ENCODE data around the gene XPOT.
"Not testable (repeated sequence)": the region's sequence is repeated elsewhere in the genome, so short reads cannot be mapped to it uniquely, and the experiment has no call there.

XPOT gene, protein sequence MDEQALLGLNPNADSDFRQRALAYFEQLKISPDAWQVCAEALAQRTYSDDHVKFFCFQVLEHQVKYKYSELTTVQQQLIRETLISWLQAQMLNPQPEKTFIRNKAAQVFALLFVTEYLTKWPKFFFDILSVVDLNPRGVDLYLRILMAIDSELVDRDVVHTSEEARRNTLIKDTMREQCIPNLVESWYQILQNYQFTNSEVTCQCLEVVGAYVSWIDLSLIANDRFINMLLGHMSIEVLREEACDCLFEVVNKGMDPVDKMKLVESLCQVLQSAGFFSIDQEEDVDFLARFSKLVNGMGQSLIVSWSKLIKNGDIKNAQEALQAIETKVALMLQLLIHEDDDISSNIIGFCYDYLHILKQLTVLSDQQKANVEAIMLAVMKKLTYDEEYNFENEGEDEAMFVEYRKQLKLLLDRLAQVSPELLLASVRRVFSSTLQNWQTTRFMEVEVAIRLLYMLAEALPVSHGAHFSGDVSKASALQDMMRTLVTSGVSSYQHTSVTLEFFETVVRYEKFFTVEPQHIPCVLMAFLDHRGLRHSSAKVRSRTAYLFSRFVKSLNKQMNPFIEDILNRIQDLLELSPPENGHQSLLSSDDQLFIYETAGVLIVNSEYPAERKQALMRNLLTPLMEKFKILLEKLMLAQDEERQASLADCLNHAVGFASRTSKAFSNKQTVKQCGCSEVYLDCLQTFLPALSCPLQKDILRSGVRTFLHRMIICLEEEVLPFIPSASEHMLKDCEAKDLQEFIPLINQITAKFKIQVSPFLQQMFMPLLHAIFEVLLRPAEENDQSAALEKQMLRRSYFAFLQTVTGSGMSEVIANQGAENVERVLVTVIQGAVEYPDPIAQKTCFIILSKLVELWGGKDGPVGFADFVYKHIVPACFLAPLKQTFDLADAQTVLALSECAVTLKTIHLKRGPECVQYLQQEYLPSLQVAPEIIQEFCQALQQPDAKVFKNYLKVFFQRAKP

DNA sequence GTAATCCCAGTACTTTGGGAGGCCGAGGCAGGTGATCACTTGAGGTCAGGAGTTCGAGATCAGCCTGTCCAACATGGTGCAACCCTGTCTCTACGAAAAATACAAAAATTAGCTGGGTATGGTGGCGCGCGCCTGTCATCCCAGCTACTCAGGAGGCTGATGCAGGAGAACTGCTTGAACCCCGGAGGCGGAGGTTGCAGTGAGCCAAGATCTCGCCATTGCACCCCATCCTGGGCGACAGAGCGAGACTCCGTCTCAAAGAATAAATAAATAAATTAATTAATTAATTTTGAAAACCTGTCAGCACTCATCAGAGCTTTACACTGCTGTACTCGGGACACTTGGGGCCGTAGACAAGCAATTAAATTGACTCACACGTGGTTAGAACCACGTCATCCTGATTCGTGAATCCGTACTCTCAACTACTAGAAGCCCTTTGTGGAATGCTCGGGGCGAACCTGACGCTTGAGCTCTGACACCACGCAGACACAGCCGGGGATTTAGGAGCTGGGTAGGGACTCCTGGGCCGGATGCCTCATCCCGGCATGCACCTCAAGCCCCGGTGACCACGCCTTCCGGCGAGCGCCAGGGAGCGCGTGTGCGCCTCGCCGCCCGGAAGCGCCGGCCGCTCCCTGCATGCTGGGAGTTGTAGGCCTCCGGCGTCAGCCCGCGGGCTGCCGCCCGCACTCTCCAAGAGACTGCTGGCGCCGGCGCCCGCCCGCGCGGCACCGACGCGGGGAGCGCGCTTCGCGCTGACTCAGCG, at the start of gene XPOT:
Gene XPOT, plus strand, starts transcription at position 686 of the 763 bp plus-strand sequence. CDS start 5,644 bp downstream, outside the sequence.
- DNase-seq = peak; percentile 93

DNA sequence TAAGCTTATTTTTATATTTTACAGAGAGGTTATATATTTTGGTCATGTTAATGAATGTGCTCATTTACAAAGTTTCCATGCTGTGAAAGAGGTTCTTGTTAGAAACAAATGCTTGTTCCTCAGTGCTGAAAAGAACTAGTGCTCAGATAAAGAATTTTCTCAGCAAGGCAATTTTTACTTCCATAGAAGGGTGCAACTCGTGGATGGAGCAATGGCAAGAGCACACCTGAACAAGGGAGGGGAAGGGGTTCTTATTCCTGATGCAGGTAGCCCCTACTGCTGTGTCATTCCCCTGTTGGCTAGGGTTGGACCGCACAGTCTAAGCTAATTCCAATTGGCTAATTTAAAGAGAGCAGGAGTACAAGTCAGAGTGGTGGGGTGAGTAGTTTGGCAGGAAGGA, 48.0 kb upstream of the XPOT start:
- DNase-seq = not testable (repeated sequence)

DNA sequence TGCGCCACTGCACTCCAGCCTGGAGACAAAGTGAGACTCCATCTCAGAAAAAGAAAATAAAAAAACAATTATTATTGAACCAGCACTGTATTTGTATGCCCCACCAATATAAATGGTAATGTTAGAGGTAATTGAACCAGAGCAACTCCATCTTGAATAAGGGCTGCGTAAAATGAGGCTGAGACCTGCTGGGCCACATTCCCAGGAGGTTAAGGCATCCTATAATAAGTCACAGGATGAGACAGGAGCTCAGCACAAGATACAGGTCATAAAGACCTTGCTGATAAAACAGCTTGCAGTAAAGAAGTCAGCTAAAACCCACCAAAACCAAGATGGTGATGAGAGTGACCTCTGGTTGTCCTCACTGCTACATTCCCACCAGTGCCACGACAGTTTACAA, 43.0 kb upstream of the XPOT start:
- DNase-seq = not testable (repeated sequence)

DNA sequence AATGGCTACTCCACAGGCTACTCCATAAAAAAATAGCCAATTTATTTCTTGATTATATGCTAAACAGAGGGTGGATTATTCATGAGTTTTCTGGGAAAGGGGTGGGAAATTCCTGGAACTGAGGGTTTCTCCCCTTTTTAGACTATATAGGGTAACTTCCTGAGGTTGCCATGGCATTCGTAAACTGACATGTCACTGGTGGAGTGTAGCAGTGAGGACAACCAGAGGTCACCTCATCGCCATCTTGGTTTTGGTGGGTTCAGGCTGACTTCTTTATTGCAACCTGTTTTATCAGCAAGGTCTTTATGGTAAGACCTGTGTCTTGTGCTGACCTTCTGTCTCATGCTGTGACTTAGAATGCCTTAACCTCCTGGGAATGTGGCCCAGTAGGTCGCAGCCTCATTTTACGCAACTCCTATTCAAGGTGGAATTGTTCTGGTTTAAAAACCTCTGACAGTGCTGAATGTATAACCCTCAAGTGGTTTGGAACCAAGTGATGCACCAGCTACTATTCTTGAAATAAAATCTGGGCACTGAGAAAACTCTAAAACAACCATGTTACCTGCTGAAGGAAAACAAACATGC, 41.4 kb upstream of the XPOT start:
- DNase-seq = no peak

DNA sequence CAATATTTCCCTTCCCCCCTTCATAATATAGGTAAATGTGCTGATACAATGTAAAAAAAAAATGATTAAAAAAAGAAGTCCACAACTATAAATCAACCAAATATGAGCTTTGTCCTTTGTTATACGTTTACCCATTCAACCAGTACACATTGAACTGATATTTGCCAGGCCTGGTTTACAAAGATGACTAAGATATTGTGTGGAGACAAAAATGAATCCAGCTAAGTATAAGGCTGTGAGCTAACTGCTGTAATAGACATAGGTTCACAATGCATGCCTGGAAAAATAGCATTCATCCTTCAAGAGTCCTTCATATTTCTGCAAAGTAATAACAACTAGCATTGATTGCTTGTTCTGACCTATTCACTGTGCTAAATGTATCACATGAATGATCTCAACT, 20.5 kb upstream of the XPOT start:
- DNase-seq = no peak

DNA sequence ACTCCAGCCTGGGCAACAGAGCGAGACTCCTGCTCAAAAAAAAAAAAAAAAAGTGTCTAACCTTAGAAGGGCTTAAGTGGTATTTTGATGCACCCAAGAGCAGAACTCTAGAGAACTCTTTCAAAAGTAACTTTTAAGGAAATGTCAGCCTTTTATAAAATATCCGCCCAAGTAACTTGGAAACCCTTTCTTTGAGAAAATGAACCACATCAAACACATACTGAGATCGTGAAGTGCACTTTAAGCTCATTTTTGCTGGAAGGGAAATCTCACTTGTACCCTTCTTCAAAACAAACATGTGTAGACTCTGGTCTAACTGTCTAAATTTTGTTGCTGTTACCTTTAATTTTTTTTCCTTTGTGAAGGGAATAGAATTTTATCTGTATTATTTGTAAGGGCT, 19.2 kb upstream of the XPOT start:
- no peak for DNase-seq

DNA sequence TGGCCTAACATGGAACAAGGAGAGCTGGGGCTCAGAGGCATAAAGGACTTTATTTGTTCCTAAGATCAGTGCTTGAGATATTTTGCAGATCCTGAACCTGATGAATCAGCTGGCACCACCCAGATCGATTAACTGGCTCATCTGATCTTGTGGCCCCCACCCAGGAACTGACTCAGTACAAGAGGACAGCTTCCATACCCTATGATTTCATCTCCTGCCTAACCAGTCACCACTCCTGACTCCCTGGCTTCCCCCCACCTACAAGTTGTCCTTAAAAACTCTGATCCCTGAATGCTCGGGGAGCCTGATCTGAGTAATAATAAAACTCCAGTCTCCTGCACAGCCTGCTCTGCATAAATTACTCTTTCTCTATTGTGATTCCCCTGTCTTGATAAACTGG, 18.7 kb upstream of the XPOT start:
- no peak for DNase-seq

DNA sequence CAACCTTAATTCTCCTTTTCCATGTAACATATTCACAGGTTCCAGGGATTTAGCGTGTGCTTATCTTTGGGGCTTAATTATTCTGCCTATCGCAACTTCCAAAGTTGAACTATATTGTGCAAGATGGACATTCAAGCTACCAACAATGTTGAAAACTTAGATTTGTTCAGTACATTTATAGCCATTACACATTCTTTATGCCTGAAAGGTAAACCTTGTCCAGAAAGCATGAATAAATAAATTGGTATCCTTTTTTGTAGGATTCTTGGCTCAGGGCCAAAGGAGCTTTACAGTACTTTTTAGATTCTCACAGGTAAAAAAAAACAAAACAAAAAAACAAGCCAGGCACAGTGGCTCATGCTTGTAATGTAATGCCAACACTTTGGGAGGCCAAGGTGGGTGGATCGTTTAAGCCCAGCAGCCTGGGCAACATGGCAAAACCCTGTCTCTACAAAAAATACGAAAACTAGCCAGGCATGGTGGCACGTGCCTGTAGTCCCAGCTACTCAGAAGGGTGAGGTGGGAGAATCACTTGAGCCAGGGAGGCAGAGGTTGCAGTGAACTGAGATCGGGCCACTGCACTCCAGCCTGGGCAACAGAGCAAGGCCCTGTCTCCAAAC, 16.9 kb upstream of the XPOT start:
- DNase-seq = no peak

DNA sequence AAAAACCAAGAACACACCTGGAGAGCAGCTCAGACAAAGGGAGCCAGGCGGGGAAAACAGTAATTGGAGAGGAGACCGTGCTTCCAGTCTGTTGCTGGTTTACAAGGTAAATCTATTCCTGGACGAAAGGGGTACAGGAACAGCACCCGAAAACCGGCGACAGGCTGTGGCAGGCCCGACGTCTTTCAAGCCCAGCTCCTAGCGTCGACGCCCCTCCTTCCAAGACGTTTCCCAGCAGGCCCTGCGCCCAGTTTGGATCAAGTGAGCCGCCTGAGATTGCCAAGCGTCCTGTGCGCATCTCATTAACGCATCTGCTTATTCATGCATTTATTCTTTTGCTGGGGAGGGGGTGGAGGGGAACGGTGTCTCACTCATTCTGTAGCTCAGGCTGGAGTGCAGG, 15.0 kb upstream of the XPOT start:
- peak; percentile 89 for DNase-seq

DNA sequence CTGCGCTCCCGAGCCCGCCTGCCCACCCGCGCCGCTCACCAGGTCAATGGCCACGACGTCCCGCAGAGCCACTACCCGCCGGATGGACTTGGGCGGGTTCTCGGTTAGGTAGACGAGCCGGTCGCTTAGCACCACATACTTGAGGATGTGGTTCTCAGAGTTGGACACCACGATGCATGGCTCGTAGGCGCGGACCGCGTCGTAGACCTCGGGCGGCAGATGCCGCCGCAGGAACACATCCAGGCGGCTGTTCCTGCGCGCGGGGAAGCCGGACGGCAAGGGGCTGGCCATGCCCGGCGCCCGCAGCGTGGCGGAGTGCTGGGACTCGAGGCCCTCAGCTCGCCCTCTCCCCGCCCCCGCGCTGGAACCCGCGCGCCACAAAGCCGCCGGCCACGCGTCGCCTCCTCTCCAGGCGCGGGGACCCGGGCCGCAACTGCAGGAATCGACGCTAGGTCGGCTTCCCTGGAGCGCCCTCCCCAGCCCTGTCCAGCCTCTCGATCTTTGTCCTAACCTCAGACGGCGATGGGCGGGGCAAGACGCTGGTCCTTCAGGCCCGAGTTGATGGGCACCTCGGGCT, 13.8 kb upstream of the XPOT start, which contains the start of gene C12orf56:
Gene C12orf56, minus strand, starts transcription at position 484 of the 577 bp plus-strand sequence. Its CDS starts 193 bp downstream, at position 291.
- peak; percentile 43 for DNase-seq

DNA sequence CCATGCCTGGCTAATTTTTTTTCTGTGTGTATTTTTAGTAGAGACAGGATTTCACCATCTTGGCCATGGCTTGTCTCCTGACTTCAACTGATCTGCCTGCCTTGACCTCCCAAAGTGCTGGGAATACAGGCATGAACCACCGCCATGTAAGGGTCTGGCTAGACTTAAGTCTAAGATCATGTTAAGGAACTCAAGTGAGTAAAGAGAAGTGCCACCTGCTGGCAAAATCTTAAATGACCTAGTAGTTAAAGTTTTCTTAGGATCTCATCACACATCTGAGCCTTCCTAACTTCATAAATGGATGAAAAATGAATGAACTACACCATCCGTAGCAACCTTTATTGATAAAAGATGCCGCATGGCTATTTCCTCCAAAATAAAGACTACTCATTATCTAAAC, 12.0 kb upstream of the XPOT start:
- DNase-seq = no peak

DNA sequence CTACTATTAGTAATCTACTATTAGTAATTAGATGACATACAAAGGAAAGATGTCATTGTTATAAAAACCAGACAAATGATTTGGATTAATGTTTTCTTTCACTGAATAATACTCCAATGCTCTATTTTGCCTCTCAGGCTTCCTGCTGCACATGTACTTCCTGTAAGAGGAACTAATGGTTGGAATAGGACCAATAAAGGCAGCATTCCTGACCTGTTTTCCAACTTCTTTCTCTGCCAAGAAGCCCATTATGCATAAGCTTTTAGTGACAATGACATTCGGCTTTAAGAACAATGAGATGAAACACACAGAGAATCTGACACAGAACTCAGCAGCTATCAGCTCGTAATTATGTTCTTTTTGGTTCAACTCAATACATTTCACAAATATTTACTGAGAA, 8.5 kb upstream of the XPOT start:
- DNase-seq = no peak

DNA sequence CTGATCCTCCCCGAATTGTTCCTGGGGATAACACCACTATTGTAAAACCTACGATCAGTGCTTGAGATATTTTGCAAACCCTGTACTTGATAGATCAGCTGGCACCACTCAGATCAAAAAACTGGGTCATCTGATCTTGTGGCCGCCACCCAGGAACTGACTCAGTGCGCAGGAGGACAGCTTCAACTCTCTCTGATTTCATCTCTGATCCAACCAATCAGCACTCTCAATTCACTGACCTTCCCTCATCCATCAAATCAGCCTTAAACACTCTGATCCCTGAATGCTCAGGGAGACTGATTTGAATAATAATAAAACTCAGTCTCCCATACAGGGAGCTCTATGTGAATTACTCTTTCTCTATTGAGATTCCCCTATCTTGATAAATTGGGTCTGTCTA, 4.2 kb upstream of the XPOT start:
- DNase-seq = peak; percentile 49

DNA sequence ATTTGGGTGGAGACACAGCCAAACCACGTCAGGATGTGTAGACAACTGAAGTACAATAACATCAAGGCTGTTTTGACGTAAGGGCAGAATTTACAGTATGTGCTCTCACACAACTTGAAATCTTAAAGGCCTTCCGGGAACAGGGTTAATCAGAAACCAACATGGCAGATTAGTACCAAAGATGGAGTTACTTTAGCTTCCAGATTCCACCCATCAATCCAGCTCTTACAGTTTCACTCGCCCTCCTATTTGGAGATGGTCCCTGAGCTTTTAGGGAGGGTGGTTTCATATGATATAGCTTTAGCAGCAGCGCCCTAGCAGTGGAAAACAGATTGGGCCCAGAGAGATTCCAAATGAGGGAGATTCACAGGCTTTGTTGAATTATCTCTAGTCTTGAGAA, 2.0 kb upstream of the XPOT start:
- no peak for DNase-seq

DNA sequence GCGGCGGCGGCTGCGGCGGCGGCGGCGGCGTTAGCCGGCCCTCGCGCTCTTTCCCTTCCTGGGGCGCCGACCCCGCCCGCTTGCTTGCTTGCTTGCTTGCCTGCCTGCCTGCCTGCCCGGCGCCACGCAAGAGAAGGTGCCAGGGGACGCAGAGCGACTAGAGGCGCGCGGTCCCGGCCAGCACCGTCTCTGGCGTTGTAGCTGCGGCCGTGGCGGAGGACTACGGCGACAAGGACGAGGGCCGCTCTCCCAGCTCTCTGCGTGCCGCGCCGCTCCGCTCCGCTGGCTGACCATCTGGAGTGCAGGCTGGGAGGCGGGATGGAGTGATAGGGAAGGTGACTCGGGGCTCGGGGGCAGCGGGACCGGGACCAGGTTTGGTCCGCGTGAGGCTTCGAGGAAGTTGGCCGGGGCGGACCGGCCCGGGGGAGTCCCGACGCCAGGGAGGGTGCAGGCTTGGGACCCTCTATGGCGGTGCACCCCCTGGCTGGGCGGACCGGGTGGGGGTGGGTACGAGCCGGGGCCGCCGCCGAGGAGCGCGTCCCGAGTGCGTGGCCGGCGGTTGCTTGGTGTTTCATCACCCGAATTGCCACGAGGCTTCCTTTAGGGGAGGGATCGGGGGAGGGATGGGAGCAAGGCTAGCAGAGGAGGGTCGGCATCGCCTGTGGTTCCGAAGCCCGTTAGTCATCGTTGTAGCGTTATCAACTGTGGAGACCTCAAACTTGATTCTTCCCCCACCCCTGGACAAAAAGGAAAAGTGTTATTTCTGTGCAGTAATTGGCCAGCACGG, 471 bp downstream of the XPOT start:
- DNase-seq = peak; percentile 47

DNA sequence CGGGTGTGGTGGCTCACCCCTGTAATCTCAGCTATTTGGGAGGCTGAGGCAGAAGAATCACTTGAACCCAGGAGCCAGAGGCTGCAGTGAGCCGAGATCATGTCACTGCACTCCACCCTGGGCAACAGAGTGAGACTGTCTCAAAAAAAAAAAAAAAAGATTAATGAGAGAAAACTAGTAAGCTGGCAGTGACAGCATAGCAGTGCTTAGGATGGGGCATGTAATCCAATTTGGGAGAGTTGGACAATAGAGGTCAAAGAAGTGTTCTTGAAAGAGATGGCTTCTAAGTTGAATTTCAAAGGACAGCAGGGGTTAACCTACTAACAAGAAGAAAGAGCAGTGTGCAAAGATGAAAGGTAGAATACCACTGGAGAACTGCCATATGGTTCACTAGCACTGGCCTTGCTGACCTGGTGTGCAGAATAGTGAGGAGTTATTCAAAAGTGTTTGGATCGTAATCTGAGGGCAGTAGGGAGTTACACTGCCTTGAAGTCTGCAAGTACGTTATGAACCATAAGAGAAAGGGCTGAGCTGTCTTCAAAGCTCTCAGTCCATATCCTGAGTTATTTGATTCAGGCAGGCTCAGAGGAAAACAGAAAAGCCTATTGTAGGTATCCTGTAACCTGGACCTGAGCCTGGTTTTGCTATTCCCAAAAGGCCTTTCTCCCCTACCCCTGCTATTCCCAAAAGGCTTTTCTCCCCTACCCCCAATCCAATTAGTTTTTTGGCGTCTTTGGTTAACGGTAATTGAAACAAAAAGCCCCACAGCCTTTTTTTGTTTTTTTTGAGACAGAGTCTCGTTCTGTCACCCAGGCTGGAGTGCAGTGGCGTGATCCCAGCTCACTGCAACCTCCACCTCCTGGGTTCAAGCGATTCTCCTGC, 3.4 kb downstream of the XPOT start:
- no peak for DNase-seq

DNA sequence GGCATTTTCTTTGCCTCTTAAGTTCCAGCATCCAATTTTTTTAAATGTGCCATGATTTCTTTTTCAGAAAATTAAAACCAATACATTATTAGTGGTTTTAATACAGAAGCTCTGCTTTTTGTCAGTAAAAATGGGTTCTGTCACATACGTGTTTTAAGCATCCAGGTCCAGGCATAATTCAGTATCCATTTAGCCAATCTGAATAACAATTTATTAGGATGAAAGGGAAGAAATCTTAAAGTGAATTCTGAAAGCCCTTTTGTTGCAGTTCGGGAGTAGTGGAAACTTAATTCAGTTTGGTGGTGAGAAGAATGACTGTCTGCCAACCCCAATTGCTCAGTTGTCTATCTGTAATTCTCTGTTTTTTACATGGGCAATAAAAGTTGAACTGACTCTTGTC, 7.2 kb downstream of the XPOT start:
- no peak for DNase-seq

DNA sequence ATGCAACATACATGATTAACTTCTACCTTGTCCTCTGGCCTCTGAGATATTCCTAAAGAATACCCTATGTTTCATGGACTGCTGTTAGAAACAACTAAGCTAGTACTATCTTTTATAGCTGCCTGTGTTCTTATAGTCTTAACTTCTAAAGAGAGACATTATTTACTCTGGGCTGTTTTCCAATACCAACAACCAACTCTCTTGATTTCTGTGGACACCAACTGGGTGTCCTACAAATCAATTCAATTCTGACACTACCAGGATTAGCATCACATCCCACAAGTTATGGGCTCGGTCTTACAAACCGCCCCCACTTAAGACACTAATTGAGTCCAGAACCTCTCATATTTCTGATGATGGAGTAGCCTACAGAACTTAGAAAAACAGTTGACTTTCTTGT, 8.3 kb downstream of the XPOT start:
- DNase-seq = no peak

DNA sequence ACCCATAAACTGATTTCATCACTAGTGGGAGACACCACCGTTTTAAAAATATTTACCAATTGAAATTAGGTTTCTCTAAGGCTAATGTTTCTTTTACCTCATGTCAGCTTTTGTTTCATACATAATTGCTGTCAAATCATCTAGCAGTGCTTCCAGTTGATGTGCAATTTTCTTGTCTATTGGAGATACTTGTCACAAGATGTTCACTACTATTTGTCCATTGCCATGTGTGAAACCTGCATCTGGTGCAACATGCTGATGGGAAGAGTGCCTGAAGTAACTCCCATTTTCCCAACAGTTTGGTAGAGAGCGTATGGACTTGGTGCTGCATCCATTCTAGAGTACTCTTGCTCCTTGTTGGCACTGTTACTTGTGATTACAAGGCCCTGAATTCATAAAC, 9.7 kb downstream of the XPOT start:
- no peak for DNase-seq

DNA sequence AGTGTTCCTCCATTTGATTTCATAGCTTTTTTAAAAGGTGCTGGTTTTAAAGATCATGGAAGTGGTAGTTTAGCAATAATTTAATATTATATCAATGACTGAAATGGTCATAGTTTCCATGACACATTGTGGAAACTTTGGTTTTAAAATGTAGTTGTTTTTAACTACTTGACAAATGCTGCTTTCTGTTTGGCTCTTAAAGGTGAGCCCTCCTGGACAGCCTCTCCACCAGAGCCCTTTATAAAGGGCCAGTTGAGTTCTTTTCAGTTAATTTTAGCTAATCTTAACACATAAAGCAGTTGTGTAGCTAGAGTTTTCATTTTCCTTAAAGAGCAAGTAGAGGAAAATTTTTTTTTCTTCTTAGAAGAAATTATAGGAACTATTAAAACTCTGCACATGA, 14.0 kb downstream of the XPOT start:
- no peak for DNase-seq
